Endothelial cell of umbilical vein (primary cell): ENCODE measurements around the gene ACAD11.

Experiments
- CTCF ChIP-seq, 2 donors: IDR thresholded peaks; 1 replicate in 1 of 2; 2 replicates in 1 of 2; pipeline ENCODE4 v1.5.1; 2011; ENCODE audit warnings: low read length in 2 of 2, mild to moderate bottlenecking in 2 of 2, moderate library complexity in 2 of 2, control low read depth in 1 of 2, inconsistent platforms in 1 of 2, low read depth in 1 of 2; ENCODE audit not compliant: insufficient read depth in 1 of 2; ENCODE audit errors: extremely low read depth in 1 of 2
- EZH2 ChIP-seq: IDR thresholded peaks from 2 replicates; pipeline ENCODE4 v1.6.1; 2012; ENCODE audit warnings: borderline replicate concordance, low read depth, mild to moderate bottlenecking, moderate library complexity, low read length, inconsistent platforms; ENCODE audit not compliant: severe bottlenecking
- MYC ChIP-seq: IDR thresholded peaks from one replicate; pipeline ENCODE4 v1.6.1; 2011; ENCODE audit warnings: mild to moderate bottlenecking, low read depth, low read length
- POLR2A ChIP-seq: IDR thresholded peaks from 2 replicates; pipeline ENCODE4 v1.6.1; 2012; ENCODE audit warnings: low read depth, mild to moderate bottlenecking, control low read depth, low read length

GRCh38 chr3:132554437-132554836, 105.2 kb downstream of the ACAD11 start:
- TF ChIP-seq CTCF (IDR thresholded peaks at IDR 0.05; ENCODE audit: extremely low read depth in 1 of 2, insufficient read depth in 1 of 2, low read depth in 1 of 2, low read length in 2 of 2) (no peak), MYC (no peak), POLR2A (no peak), EZH2 (no peak)
